Gastroesophageal sphincter (tissue), 4 donors: Measurements from ENCODE around the gene SOST. TPM values are rescaled to one million over a fixed set of nuclear protein-coding genes. Genes with fewer than 3 reads are reported as not detected.

Source experiments
- ATAC-seq: fragments of 150-250 bp; one replicate; pipeline ENCODE4 v1.9.1; 2016; ENCODE audit warnings: mild to moderate bottlenecking, moderate library complexity
- H3K27ac ChIP-seq, 4 donors: fragments of 200-600 bp; sonication (generic) in 3 of 4; 1 replicate in 3 of 4; 2 replicates in 1 of 4; pipeline ENCODE4 v1.5.1; 2016 to 2019
- H3K27me3 ChIP-seq: fragments of 200-600 bp; sonication (generic); one replicate; pipeline ENCODE4 v1.5.1; 2019
- H3K36me3 ChIP-seq, 2 donors: fragments of 200-600 bp; sonication (generic); one replicate each; pipeline ENCODE4 v1.5.1; 2019; ENCODE audit warnings: control low read depth in 1 of 2
- H3K4me1 ChIP-seq, 3 donors: fragments of 200-600 bp; sonication (generic); 1 replicate in 2 of 3; 2 replicates in 1 of 3; pipeline ENCODE4 v1.5.1; 2016 to 2019; ENCODE audit warnings: control low read depth in 2 of 3
- H3K4me3 ChIP-seq, 2 donors: fragments of 200-600 bp; sonication (generic); one replicate each; pipeline ENCODE4 v1.5.1; 2019; ENCODE audit warnings: mild to moderate bottlenecking in 1 of 2, moderate library complexity in 1 of 2
- H3K9me3 ChIP-seq, 3 donors: fragments of 200-600 bp; sonication (generic); one replicate each; pipeline ENCODE4 v1.5.1; 2017 to 2019; ENCODE audit warnings: control low read depth in 2 of 3
- CTCF ChIP-seq, 4 experiments: fragments of 200-600 bp in 2 of 4; fragments of 450-650 bp in 2 of 4; sonication (generic) in 1 of 4; IDR thresholded peaks; one replicate each; pipeline ENCODE4 v1.5.1; 2017 to 2019; ENCODE audit warnings: antibody characterized with exemption in 4 of 4, mild to moderate bottlenecking in 2 of 4, moderate library complexity in 2 of 4
- EP300 ChIP-seq: sonication (generic); formaldehyde crosslinking; IDR thresholded peaks from one replicate; pipeline ENCODE4 v1.6.1; 2017; ENCODE audit warnings: antibody characterized with exemption, mild to moderate bottlenecking
- POLR2A ChIP-seq, 2 donors: fragments of 450-650 bp; IDR thresholded peaks; one replicate each; pipeline ENCODE4 v1.6.1; 2017; ENCODE audit warnings: antibody characterized with exemption in 2 of 2, mild to moderate bottlenecking in 2 of 2, moderate library complexity in 1 of 2
- POLR2AphosphoS5 ChIP-seq: sonication (generic); formaldehyde crosslinking; IDR thresholded peaks from one replicate; pipeline ENCODE4 v1.6.1; 2017; ENCODE audit warnings: antibody characterized with exemption
- WGBS, 2 donors: methylation state at CpG; one replicate each; pipeline ENCODE4 v1.1.5; 2018; ENCODE audit warnings: low coverage in 1 of 2; 5-methylcytosine and 5-hydroxymethylcytosine counted together
- total RNA-seq, 4 donors: library from RNA; depleted of rRNA; stranded (reverse); fragments of >200 nt; gene quantifications; one replicate each; pipeline ENCODE4 v1.1.0, GENCODE V29; 2016

Gene SOST
- total RNA-seq, 4 donors from 2014 or later = 0.27 TPM; not detected in 3

GRCh38 chr17:43757171-43757660 is 1.4 kb downstream of the SOST start:
- no peak overlapping the region for H3K4me3 ChIP-seq
- no peak for ATAC-seq
- H3K36me3 ChIP-seq = no peaks in the 10 kb centered on the region
- no peak for TF ChIP-seq CTCF (IDR thresholded peaks at IDR 0.05)
- TF ChIP-seq POLR2AphosphoS5 = no peak
- no peak for TF ChIP-seq POLR2A (IDR thresholded peaks at IDR 0.05)
- no peak for TF ChIP-seq EP300
- H3K27ac ChIP-seq = no peak overlapping the region
- WGBS, 2 donors = no CpG with 5 or more reads among the region's 8 CpGs
- H3K27me3 ChIP-seq = peaks cover 52% of the 10 kb centered on the region
- no peaks in the 10 kb centered on the region for H3K9me3 ChIP-seq
- H3K4me1 ChIP-seq = peaks cover 0 to 21% (median 5%) of the 10 kb centered on the region in 3 donors

GRCh38 chr17:43756201-43756600 is 2.4 kb downstream of the SOST start:
- H3K4me1 ChIP-seq = peaks cover 0 to 21% (median 5%) of the 10 kb centered on the region in 3 donors
- TF ChIP-seq POLR2A (IDR thresholded peaks at IDR 0.05) = no peak
- no peak for ATAC-seq
- H3K4me3 ChIP-seq = no peak overlapping the region
- H3K27me3 ChIP-seq = peaks cover 59% of the 10 kb centered on the region
- no peaks in the 10 kb centered on the region for H3K36me3 ChIP-seq
- no peak overlapping the region for H3K27ac ChIP-seq
- no peaks in the 10 kb centered on the region for H3K9me3 ChIP-seq
- 83 to 92% methylated on average over 2 to 4 of the region's 6 CpGs for WGBS, 2 donors

- H3K4me1 ChIP-seq = peaks cover 0 to 14% (median 5%) of the 10 kb centered on the region in 3 donors
- peaks cover 67% of the 10 kb centered on the region for H3K27me3 ChIP-seq
- WGBS, 2 donors = no CpG with 5 or more reads among the region's 60 CpGs
- no peak for TF ChIP-seq POLR2A (IDR thresholded peaks at IDR 0.05)
- H3K9me3 ChIP-seq = no peaks in the 10 kb centered on the region
- no peak for ATAC-seq
- H3K36me3 ChIP-seq = no peaks in the 10 kb centered on the region
- peak overlapping the region in 1 of 2 donors; percentile 25 for H3K4me3 ChIP-seq
- H3K27ac ChIP-seq = no peak overlapping the region
Measured at GRCh38 chr17:43755389-43755875, 3.2 kb downstream of the SOST start.

- no peak for ATAC-seq
- no peaks in the 10 kb centered on the region for H3K9me3 ChIP-seq
- H3K27ac ChIP-seq = no peak overlapping the region
- no CpG with 5 or more reads among the region's 21 CpGs for WGBS, 2 donors
- TF ChIP-seq EP300 (no peak), POLR2A (IDR thresholded peaks at IDR 0.05) (no peak), POLR2AphosphoS5 (no peak), CTCF (IDR thresholded peaks at IDR 0.05) (no peak)
- H3K4me1 ChIP-seq = peaks cover 0 to 9% (median 5%) of the 10 kb centered on the region in 3 donors
- peak overlapping the region in 1 of 2 donors; percentile 25 for H3K4me3 ChIP-seq
- H3K27me3 ChIP-seq = peaks cover 71% of the 10 kb centered on the region
- no peaks in the 10 kb centered on the region for H3K36me3 ChIP-seq
Measured at GRCh38 chr17:43754947-43755346, 3.6 kb downstream of the SOST start.

- peaks cover 0 to 9% (median 5%) of the 10 kb centered on the region in 3 donors for H3K4me1 ChIP-seq
- peaks cover 70% of the 10 kb centered on the region for H3K27me3 ChIP-seq
- TF ChIP-seq EP300 = no peak
- TF ChIP-seq CTCF (IDR thresholded peaks at IDR 0.05) = no peak
- no peak for TF ChIP-seq POLR2A (IDR thresholded peaks at IDR 0.05)
- no peak for TF ChIP-seq POLR2AphosphoS5
- no peaks in the 10 kb centered on the region for H3K9me3 ChIP-seq
- WGBS, 2 donors = 73 to 74% methylated on average over 5 of the region's 5 CpGs
- H3K36me3 ChIP-seq = no peaks in the 10 kb centered on the region
- no peak overlapping the region for H3K4me3 ChIP-seq
- no peak for ATAC-seq
- H3K27ac ChIP-seq = no peak overlapping the region
Measured at GRCh38 chr17:43753493-43754129, 5.0 kb downstream of the SOST start.

- H3K9me3 ChIP-seq = no peaks in the 10 kb centered on the region
- 70 to 74% methylated on average over 4 to 5 of the region's 5 CpGs for WGBS, 2 donors
- ATAC-seq = no peak
Measured at GRCh38 chr17:43750153-43750552, 8.4 kb downstream of the SOST start.

More at GRCh38 chr17:43750153-43750552, 8.4 kb downstream of the SOST start:
- TF ChIP-seq POLR2A (IDR thresholded peaks at IDR 0.05) (no peak), EP300 (no peak), CTCF (IDR thresholded peaks at IDR 0.05) (no peak)
- H3K36me3 ChIP-seq = no peaks in the 10 kb centered on the region
- H3K27me3 ChIP-seq = peaks cover 44% of the 10 kb centered on the region
- no peak overlapping the region for H3K4me3 ChIP-seq
- H3K27ac ChIP-seq = no peak overlapping the region
- peaks cover 0 to 4% (median under 1%) of the 10 kb centered on the region in 3 donors for H3K4me1 ChIP-seq
